ENCODE measurements around the gene DNAJB11. TPM values are rescaled to one million over a fixed set of nuclear protein-coding genes. Genes with fewer than 3 reads are reported as not detected.
"Not testable (repeated sequence)": the region's sequence is repeated elsewhere in the genome, so short reads cannot be mapped to it uniquely, and the experiment has no call there.

Gene DNAJB11
- total RNA-seq, 1 experiment from 2014 or later, result 80.1 TPM

GRCh38 chr3:186536883-186537844 is 33.4 kb upstream of the DNAJB11 start:
- no peak overlapping the region for H3K4me3 ChIP-seq
- no peaks in the 10 kb centered on the region for H3K27me3 ChIP-seq
- no peak overlapping the region for H3K27ac ChIP-seq
- no peaks in the 10 kb centered on the region for H3K9me3 ChIP-seq (replicated peaks)
- H3K36me3 ChIP-seq, result no peaks in the 10 kb centered on the region
- no peaks in the 10 kb centered on the region for H3K4me1 ChIP-seq
- no peak for DNase-seq

GRCh38 chr3:186538779-186539178 is 31.7 kb upstream of the DNAJB11 start:
- DNase-seq, result no peak
- no peaks in the 10 kb centered on the region for H3K27me3 ChIP-seq
- no peaks in the 10 kb centered on the region for H3K36me3 ChIP-seq
- no peak overlapping the region for H3K4me3 ChIP-seq
- H3K27ac ChIP-seq, result no peak overlapping the region
- H3K4me1 ChIP-seq, result no peaks in the 10 kb centered on the region
- no peaks in the 10 kb centered on the region for H3K9me3 ChIP-seq (replicated peaks)

GRCh38 chr3:186540221-186540834 is 30.2 kb upstream of the DNAJB11 start:
- Histone ChIP-seq H3K27me3 (no peaks in the 10 kb centered on the region), H3K27ac (no peak overlapping the region), H3K36me3 (no peaks in the 10 kb centered on the region), H3K4me1 (no peaks in the 10 kb centered on the region), H3K4me3 (no peak overlapping the region), H3K9me3 (replicated peaks) (no peaks in the 10 kb centered on the region)
- DNase-seq, result peak; percentile 36 to 76

- H3K36me3 ChIP-seq, result no peaks in the 10 kb centered on the region; the same call in 1 of the 2 replicates
- no peak overlapping the region for H3K27ac ChIP-seq
- no peak for DNase-seq
- H3K4me3 ChIP-seq, result no peak overlapping the region
- H3K9me3 ChIP-seq (replicated peaks), result no peaks in the 10 kb centered on the region
- no peaks in the 10 kb centered on the region for H3K27me3 ChIP-seq
- H3K4me1 ChIP-seq, result no peaks in the 10 kb centered on the region
Measured at GRCh38 chr3:186540835-186541226, 29.7 kb upstream of the DNAJB11 start.

GRCh38 chr3:186544281-186544680 is 26.2 kb upstream of the DNAJB11 start, which contains the start of gene CRYGS:
TSS of gene CRYGS (minus strand) at chr3:186544380. CDS start at chr3:186544326, 54 bp downstream.
- no peaks in the 10 kb centered on the region for H3K9me3 ChIP-seq (replicated peaks)
- no peaks in the 10 kb centered on the region for H3K27me3 ChIP-seq
- no peaks in the 10 kb centered on the region for H3K4me1 ChIP-seq
- DNase-seq, result no peak
- H3K4me3 ChIP-seq, result no peak within 1 kb of the TSS
- peaks cover 9% of the 10 kb centered on the region; the same call in 1 of the 2 replicates for H3K36me3 ChIP-seq
- no peak within 1 kb of the TSS for H3K27ac ChIP-seq

- Histone ChIP-seq H3K36me3 (peaks cover 16% of the 10 kb centered on the region), H3K4me3 (no peak overlapping the region), H3K27ac (no peak overlapping the region), H3K27me3 (no peaks in the 10 kb centered on the region), H3K4me1 (no peaks in the 10 kb centered on the region), H3K9me3 (replicated peaks) (no peaks in the 10 kb centered on the region)
- DNase-seq, result no peak
Measured at GRCh38 chr3:186549497-186549896, 21.0 kb upstream of the DNAJB11 start.

- Histone ChIP-seq H3K36me3 (peaks cover 21% of the 10 kb centered on the region), H3K27me3 (no peaks in the 10 kb centered on the region), H3K27ac (no peak overlapping the region), H3K9me3 (replicated peaks) (no peaks in the 10 kb centered on the region), H3K4me3 (no peak overlapping the region), H3K4me1 (no peaks in the 10 kb centered on the region)
- no peak for DNase-seq
Measured at GRCh38 chr3:186551387-186551786, 19.1 kb upstream of the DNAJB11 start.

- Histone ChIP-seq H3K36me3 (peaks cover 21% of the 10 kb centered on the region), H3K4me3 (no peak overlapping the region), H3K4me1 (no peaks in the 10 kb centered on the region), H3K27me3 (no peaks in the 10 kb centered on the region), H3K27ac (no peak overlapping the region), H3K9me3 (replicated peaks) (no peaks in the 10 kb centered on the region)
- no peak for DNase-seq
Measured at GRCh38 chr3:186552408-186553031, 18.0 kb upstream of the DNAJB11 start.

GRCh38 chr3:186564586-186564985 is 5.9 kb upstream of the DNAJB11 start:
- DNase-seq, result no peak
- H3K4me3 ChIP-seq, result no peak overlapping the region
- no peak overlapping the region for H3K27ac ChIP-seq
- H3K36me3 ChIP-seq, result peaks cover 2% of the 10 kb centered on the region; the same call in 1 of the 2 replicates
- H3K4me1 ChIP-seq, result peaks cover 2% of the 10 kb centered on the region; the same call in 1 of the 2 replicates
- no peaks in the 10 kb centered on the region for H3K9me3 ChIP-seq (replicated peaks)
- no peaks in the 10 kb centered on the region for H3K27me3 ChIP-seq

GRCh38 chr3:186566772-186567071 is 3.8 kb upstream of the DNAJB11 start:
- H3K4me3 ChIP-seq, result peak overlapping the region; percentile 78
- peaks cover 5% of the 10 kb centered on the region; the same call in 1 of the 2 replicates for H3K4me1 ChIP-seq
- no peak for DNase-seq
- H3K9me3 ChIP-seq (replicated peaks), result no peaks in the 10 kb centered on the region
- no peaks in the 10 kb centered on the region for H3K27me3 ChIP-seq
- peak overlapping the region; percentile 49 for H3K27ac ChIP-seq
- H3K36me3 ChIP-seq, result 0 out of 2 replicates have a peak, but pooled peaks cover 2% of the 10 kb centered on the region

GRCh38 chr3:186567072-186567921 is 3.2 kb upstream of the DNAJB11 start, which contains the start of gene TBCCD1:
TSS of gene TBCCD1 (minus strand) at chr3:186567339. CDS start at chr3:186564329, 3,010 bp downstream.
- Histone ChIP-seq H3K4me1 (peaks cover 5% of the 10 kb centered on the region; the same call in 1 of the 2 replicates), H3K9me3 (replicated peaks) (no peaks in the 10 kb centered on the region), H3K27me3 (no peaks in the 10 kb centered on the region), H3K4me3 (peak within 1 kb of the TSS; percentile 78), H3K27ac (peak within 1 kb of the TSS; percentile 49), H3K36me3 (peaks cover 2% of the 10 kb centered on the region; the same call in 1 of the 2 replicates)
- DNase-seq, result peak; percentile 81 to 88

GRCh38 chr3:186569361-186569760 is 1.2 kb upstream of the DNAJB11 start:
- H3K4me3 ChIP-seq, result peak overlapping the region; percentile 81
- peaks cover 13% of the 10 kb centered on the region for H3K36me3 ChIP-seq
- H3K27ac ChIP-seq; H3K4me1 ChIP-seq; H3K27me3 ChIP-seq; H3K9me3 ChIP-seq (replicated peaks); DNase-seq: not testable (repeated sequence)

- Histone ChIP-seq H3K4me3 (peak overlapping the region; percentile 81), H3K9me3 (replicated peaks) (no peaks in the 10 kb centered on the region), H3K4me1 (peaks cover 5% of the 10 kb centered on the region; the same call in 1 of the 2 replicates), H3K27me3 (no peaks in the 10 kb centered on the region), H3K27ac (peak overlapping the region; percentile 40), H3K36me3 (peaks cover 13% of the 10 kb centered on the region)
- DNase-seq, result no peak
Measured at GRCh38 chr3:186569779-186570095, 783 bp upstream of the DNAJB11 start.

Measured in SJCRH30 (cell line).